ENCODE measurements around the gene MYO5A.

MYO5A gene

DNA sequence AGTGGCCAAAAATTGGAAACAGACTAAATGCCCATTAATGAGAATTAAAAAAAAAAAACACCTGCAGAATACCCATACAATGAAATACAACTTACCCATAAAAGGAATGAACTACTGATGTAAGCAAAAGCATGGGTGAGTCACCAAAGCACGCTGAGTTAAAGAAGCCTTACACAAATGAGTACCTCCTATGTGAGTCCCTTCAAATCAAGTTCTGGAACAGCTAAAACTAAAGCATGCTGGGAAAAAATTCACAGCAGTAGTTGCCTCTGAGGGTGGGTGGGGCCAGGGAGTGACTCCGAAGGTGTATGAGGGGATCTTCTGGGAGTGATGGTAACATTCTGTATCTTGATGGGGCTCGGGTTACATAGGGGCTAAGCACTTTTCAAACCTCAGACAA, 244.5 kb downstream of the MYO5A start:
- no peak for DNase-seq

GRCh38 chr15:52283281-52283680, 245.4 kb downstream of the MYO5A start:
- DNase-seq = no peak

DNA sequence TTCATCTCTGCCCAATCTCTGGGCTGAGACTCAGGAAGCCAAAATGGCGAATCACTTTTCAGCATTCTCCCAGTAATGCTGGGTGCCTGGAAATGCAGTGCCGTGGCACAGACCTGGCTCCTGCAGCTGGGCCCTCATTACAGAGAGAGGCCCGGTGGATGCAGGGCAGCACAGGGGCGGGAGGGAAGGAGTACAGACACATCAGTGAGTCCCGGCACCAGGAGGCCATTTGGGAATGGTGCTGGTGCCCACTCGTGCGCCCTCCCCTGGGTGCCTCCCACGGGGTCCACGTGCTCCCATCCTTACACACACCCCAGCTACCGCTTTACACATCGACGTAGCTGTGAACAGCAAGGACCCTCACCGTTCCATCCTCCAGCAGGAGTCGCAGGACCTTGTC, 246.3 kb downstream of the MYO5A start:
- no peak for DNase-seq

DNA sequence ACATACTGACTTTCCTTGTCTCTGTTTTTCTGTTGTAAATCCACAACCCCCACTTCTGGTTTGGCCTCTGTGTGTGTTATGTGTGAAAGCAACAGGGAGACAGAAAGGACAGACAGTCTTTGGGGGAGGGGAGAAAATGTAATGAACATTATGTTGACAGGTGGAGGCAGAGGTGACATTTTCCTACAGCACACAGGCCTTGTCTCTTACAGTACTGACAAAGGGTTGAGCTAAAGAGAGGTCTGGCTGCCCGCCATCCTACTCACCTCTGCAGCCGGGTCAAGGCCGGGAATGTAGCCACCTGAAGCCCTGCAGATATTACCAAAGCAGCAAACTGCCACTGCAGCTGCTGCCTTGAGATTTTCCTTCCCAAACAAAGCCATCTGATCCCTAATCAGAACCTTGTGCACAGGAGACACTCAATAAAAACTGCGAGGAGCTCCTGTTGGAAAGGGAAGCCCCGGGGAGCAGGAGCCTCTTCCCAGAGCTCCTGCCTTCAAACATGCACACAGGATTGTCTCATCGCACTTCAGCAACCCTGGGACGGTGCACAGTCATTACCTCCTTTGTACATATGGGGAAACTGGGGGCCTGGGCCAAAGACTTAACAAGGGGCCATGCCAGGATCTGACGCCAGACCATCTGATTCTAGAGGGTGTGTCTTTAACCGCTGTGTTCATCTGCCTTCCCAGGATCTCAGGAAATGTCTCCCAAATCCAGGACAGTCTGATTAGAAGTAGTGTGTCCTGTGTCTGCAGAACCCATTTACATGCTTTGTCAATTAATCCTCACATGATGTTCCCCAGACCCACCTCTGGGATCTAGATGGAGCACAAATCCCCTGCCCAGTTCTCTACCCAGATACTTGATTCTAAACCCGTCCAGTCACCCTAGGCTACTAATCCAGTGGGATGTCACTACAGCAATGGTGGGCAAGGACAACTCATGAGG, 247.3 kb downstream of the MYO5A start:
- no peak for DNase-seq

GRCh38 chr15:52280326-52281084, 248.2 kb downstream of the MYO5A start:
- DNase-seq = no peak

DNA sequence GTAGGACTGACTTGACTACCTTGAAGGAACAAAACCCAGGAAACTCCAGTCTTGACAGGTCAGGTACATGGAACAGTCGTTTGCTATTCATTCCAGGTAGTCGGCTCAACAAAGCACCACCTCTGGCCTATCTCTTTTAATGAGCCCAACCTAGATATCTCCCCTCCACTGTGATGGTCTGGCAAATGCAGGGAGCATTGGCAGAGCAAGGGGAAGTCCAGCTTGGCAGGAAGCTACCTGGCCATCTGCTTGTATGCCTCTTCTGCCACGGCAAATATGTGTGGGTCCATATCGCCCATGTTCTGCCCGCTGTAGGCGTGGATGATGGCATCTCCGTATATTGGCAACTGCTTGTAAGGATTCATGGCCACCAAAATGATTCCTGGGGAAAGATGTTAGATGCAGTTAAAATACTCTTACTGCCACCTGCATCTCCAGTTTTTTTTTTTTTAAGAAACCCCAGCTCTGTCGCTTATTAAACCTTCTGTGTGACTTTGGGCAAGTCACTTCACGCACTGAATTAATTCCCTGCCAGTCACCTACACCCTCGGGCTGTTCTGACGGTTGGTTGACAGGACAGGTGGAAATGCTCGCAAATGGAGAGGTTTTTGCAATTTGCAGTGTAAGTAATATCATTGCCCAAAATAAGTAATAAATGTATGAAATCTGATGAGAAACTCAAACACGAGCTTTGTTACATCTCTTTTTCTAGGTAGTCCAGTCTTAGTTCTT, 249.9 kb downstream of the MYO5A start:
- DNase-seq = no peak

DNA sequence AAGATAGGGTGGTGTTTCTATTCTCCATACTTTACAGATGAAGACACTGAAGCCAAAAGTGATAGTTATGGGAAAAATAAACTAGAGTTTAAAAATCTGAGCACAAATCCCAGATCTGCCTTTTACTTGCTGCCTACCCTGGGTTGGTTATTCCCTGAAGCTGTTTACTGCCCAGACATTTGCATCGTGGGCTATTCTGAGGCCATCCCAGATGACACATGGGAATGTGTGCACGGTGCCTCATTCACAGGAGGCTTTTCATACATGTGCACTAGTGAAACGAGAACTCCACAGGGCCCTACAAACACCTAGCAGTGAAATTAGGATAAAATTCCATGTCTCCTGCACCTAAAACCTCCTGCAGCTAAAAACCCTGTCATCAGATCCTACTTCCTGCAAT, 250.5 kb downstream of the MYO5A start:
- DNase-seq = no peak

- no peak for DNase-seq
Observed at GRCh38 chr15:52277575-52277974, 251.1 kb downstream of the MYO5A start.

- no peak for DNase-seq
Observed at GRCh38 chr15:52276256-52276770, 252.4 kb downstream of the MYO5A start.

DNA sequence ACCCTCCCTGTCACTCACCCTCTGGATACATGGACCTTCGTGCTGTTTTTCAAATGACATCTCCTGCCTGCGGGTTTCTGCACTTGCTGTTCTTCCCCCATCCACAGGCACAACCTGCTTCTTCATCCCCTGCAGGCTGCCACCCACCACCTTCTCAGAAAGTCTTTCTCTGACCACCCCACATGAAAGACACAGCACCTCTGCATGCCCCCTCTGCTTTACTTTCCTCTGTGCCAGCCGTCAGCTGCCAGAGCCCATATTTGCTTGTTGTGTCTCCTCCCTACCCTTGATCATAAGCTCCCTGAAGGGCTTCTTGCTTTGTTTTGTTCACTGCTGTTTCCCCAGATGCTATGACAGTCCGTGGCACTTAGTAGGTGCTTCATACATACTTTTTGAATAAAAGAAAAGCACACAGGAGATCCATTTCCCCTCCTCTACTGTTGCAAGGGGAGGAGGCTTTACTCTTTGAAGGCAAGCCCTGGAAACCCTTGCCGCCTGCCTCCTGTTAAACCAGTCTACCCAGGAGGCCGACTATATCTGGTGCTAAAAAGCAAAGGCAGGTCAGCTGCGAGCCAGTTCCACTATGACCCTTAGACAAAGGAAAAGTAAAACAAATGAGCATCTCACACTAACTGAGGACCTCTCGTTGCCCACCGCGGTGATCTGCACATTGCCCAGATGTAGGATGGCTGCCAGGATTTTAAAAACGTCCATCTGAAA, 265.0 kb downstream of the MYO5A start:
- DNase-seq = no peak

DNA sequence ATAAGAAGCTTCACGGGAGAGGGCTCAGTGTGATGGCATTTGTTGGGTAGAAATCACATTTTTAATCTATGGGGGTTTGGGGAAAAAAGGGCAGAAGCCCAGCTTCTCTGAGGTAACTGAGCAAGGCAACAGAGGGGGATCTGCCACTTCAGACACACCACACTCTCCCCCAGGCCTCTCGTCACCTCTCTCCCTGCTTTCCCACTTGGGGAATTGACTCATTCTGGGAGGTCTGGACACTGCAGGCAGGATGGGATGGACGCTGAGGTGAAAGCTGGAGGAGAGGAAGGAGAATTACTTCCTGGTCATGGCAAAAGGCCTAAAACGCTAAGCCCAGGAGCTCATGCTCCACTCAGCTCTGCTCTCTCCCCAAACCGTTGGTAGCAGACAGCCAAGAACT, 266.3 kb downstream of the MYO5A start:
- DNase-seq = no peak

DNA sequence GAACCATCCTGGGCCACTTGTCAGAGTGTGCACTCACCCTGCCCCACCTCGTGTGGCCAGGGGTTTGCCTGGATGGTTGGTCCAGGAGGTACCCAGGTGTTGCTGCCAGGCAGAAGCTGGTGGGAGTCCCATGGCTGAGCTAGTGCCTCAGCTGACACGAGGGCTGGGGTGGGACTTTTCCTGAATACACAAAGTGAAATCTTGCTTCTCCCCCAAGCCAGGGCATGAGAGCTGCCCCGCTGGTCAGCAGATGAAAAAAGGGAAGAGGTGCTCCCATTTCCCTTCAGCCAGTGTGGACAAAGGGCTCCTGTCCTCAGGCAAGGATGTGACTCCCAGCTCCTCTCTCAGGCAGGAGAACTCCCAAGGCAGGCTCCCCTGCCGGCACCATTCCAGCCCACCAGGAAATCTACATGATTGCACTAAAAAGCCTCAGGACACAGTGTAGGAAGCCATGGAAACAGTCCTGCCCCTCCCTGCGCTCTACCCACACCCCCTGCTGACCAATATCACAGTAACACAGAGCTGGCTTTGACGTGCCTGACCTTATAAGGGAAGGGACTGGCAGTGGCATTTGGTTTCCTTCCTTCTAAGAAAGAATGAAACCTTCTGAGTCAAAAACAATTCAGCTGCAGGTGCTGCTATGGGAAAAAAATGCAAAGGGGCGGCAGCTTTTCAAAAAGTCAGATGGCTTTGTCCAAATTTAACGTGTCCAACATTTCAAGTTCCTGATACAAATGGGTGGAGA, 267.0 kb downstream of the MYO5A start:
- DNase-seq = no peak

- no peak for DNase-seq
Observed at GRCh38 chr15:52261026-52261425, 267.7 kb downstream of the MYO5A start.

- DNase-seq = no peak
Observed at GRCh38 chr15:52259503-52259902, 269.2 kb downstream of the MYO5A start.

GRCh38 chr15:52258461-52258860, 270.2 kb downstream of the MYO5A start:
- no peak for DNase-seq

DNA sequence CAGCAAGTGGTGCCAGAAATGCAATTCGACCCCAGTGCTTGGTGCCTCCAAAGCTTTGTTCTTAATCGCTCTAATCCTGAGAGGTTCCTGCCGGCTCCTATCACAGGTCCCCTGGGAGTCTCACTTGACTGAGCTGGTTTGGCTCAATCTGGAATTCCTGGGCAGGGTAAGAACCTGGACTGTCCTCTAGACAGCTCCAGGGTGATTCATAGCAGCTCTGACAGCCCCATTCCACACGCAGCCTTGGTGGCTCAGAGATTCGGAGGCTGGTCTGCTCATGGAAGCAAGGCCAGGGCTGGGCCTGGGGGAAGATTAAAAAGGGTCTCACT, 271.0 kb downstream of the MYO5A start:
- DNase-seq = no peak
